GM10266 (cell line): ENCODE measurements around the gene SPEF1.

ENCODE experiments used
- DNase-seq: peaks from one replicate; pipeline ENCODE4 v3.0.0; 2012; ENCODE audit errors: extremely low spot score
- CTCF ChIP-seq: IDR thresholded peaks from 2 replicates; pipeline ENCODE4 v1.5.1; 2012; ENCODE audit warnings: mild to moderate bottlenecking, low read depth; ENCODE audit not compliant: control insufficient read depth, insufficient read depth; ENCODE audit errors: missing control alignments

SPEF1 gene

GRCh38 chr20:3814928-3815495 lies 33.8 kb upstream of the SPEF1 start:
- TF ChIP-seq CTCF = no peak
- DNase-seq = no peak

- no peak for TF ChIP-seq CTCF
- DNase-seq = no peak
These were observed 32.8 kb upstream of the SPEF1 start for GRCh38 chr20:3813848-3814581.

DNA sequence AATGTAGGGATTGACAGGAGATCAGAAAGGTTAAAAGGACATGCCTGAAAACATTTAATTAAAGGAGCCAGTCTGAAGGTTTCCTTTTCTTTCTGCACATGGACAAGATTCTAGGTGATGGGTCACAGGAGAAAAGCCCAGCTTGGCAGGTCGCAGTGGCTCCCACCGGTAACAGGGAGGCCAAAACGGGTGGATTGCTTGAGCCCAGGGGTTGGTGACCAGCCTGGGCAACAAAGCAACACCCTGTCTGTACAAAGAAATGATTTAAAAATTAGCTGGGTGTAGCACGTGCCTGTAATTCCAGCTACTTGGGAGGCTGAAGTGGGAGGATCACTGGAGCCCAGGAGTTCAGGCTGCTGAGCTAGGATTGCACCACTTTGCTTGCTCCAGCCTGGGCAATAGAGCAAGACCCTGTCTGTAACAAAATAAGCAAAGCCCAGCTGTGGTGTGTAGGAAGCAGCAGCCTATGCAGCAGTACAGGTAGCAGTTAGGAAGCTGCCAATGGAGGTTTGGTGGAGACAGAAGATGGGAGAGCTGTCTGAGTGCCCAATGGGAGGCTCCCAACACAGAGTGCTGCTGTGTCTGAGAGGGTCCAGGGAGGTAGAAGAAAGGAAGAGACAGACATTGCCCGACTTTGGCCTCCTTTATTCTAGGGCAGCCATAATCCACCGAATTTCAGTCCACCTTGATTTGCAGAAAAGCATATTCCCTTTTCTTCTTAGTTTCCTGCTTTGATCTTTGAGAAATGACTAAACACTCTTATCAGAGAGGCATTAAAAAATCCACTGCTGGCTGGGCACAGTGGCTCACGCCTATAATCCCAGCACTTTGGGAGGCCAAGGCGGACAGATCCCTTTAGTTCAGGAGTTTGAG lies 32.0 kb upstream of the SPEF1 start:
- no peak for TF ChIP-seq CTCF
- no peak for DNase-seq

GRCh38 chr20:3812259-3812681 lies 31.0 kb upstream of the SPEF1 start:
- TF ChIP-seq CTCF = no peak
- DNase-seq = no peak

- DNase-seq = no peak
- no peak for TF ChIP-seq CTCF
These were observed 30.4 kb upstream of the SPEF1 start for GRCh38 chr20:3811467-3812258.

- TF ChIP-seq CTCF = no peak
- no peak for DNase-seq
These were observed 27.3 kb upstream of the SPEF1 start for GRCh38 chr20:3808544-3808943.
